GM12878 (cell line): Measurements from ENCODE around the gene HSPA1B. TPM values are rescaled to one million over a fixed set of nuclear protein-coding genes. Genes with fewer than 3 reads are reported as not detected.

ENCODE experiments used
- BMI1 ChIP-seq: fragments of 450-650 bp; IDR thresholded peaks from 2 replicates; pipeline ENCODE4 v1.6.1; 2016; ENCODE audit warnings: mild to moderate bottlenecking, moderate library complexity, borderline replicate concordance
- CBX3 ChIP-seq: fragments of 200-600 bp; sonication (generic); IDR thresholded peaks from 2 replicates; pipeline ENCODE4 v1.6.1; 2016; ENCODE audit warnings: low read depth, borderline replicate concordance
- CHD4 ChIP-seq: fragments of 200-600 bp; sonication (generic); IDR thresholded peaks from 2 replicates; pipeline ENCODE4 v1.6.1; 2016; ENCODE audit warnings: mild to moderate bottlenecking
- CREB1 ChIP-seq: IDR thresholded peaks from 2 replicates; pipeline ENCODE4 v1.6.1; 2012; ENCODE audit warnings: low read depth, mild to moderate bottlenecking, inconsistent platforms
- HDAC6 ChIP-seq: fragments of 200-600 bp; sonication (generic); IDR thresholded peaks from one replicate; pipeline ENCODE4 v1.8.0; 2017; ENCODE audit warnings: antibody characterized with exemption; ENCODE audit not compliant: unreplicated experiment
- IKZF2 ChIP-seq, 2 experiments: fragments of 450-650 bp; IDR thresholded peaks; 2 replicates each; pipeline ENCODE4 v1.6.1; 2017; ENCODE audit warnings: mild to moderate bottlenecking in 2 of 2, moderate library complexity in 2 of 2
- LARP7 ChIP-seq: fragments of 450-650 bp; IDR thresholded peaks from 2 replicates; pipeline ENCODE4 v1.6.1; 2017; ENCODE audit warnings: mild to moderate bottlenecking
- MAX ChIP-seq: IDR thresholded peaks from 2 replicates; pipeline ENCODE4 v1.6.1; 2012; ENCODE audit warnings: low read depth, low read length, improper control_type of control experiment
- MTA3 ChIP-seq: IDR thresholded peaks from 2 replicates; pipeline ENCODE4 v1.6.1; 2012; ENCODE audit warnings: low read length, inconsistent platforms, borderline replicate concordance
- PAX5 ChIP-seq: IDR thresholded peaks from 2 replicates; pipeline ENCODE4 v1.6.1; 2011; ENCODE audit warnings: low read depth, low read length, borderline replicate concordance
- SMARCA5 ChIP-seq: fragments of 450-650 bp; IDR thresholded peaks from 2 replicates; pipeline ENCODE4 v1.6.1; 2017; ENCODE audit warnings: mild to moderate bottlenecking
- SP1 ChIP-seq: IDR thresholded peaks from one replicate; pipeline ENCODE4 v1.6.1; 2011; ENCODE audit warnings: low read depth, low read length
- SREBF1 ChIP-seq: IDR thresholded peaks from 2 replicates; pipeline ENCODE4 v1.6.1; 2012; ENCODE audit warnings: mild to moderate bottlenecking, low read length
- SRF ChIP-seq, 2 experiments: IDR thresholded peaks; 2 replicates each; pipeline ENCODE4 v1.6.1; 2011; ENCODE audit warnings: low read depth in 2 of 2, low read length in 2 of 2, mild to moderate bottlenecking in 1 of 2, moderate library complexity in 1 of 2
- TAF1 ChIP-seq: IDR thresholded peaks from 2 replicates; pipeline ENCODE4 v1.6.1; 2011; ENCODE audit warnings: mild to moderate bottlenecking, low read depth, low read length, borderline replicate concordance
- YY1 ChIP-seq: IDR thresholded peaks from 2 replicates; pipeline ENCODE4 v1.6.1; 2011; ENCODE audit warnings: low read depth, mild to moderate bottlenecking, low read length
- ZBTB4 ChIP-seq: fragments of 450-650 bp; formaldehyde crosslinking; IDR thresholded peaks from 2 replicates; pipeline ENCODE4 v1.4.0; 2022; ENCODE audit warnings: mild to moderate bottlenecking, moderate library complexity
- ZNF274 ChIP-seq: IDR thresholded peaks from one replicate; pipeline ENCODE4 v1.8.0; 2011; ENCODE audit not compliant: insufficient read length, insufficient read depth
- ZNF687 ChIP-seq: fragments of 450-650 bp; IDR thresholded peaks from 2 replicates; pipeline ENCODE4 v1.6.1; 2017; ENCODE audit warnings: mild to moderate bottlenecking, moderate library complexity
- polyA plus RNA-seq, 11 experiments: library from polyadenylated mRNA; depleted of rRNA in 4 of 11; unstranded in 6 of 11; stranded (reverse) in 5 of 11; fragments of >200 nt; fragmentation: Nextera tagmentation in 4 of 11; fragmentation: Illumina TruSeq in 1 of 11; extraction: Ambion mirVana in 4 of 11; extraction: Trizol in 1 of 11; gene quantifications; 1 replicate in 1 of 11; 2 replicates in 10 of 11; pipeline versions ENCODE4 v1.2.1 to v1.2.3, GENCODE V29; 2011 to 2016; ENCODE audit warnings: inconsistent platforms in 2 of 11, missing spikeins in 2 of 11, low read depth in 1 of 11
- total RNA-seq, 4 experiments: library from RNA; depleted of rRNA in 3 of 4; stranded (reverse); fragments of >200 nt in 3 of 4; fragmentation: Illumina TruSeq in 1 of 4; extraction: Trizol in 1 of 4; gene quantifications; 2 replicates each; pipeline versions ENCODE4 v1.2.1 to v1.2.3, GENCODE V29; 2013 to 2021
- TF ChIP-seq, protein P1 (sequence below): IDR thresholded peaks from 2 replicates; pipeline ENCODE4 v1.6.1; 2011; ENCODE audit warnings: mild to moderate bottlenecking, low read depth, low read length, moderate library complexity; ENCODE audit not compliant: insufficient replicate concordance

The HSPA1B gene
- total and polyA plus RNA-seq, 10 of the 15 experiments (the other 5 are each of a cell fraction or from before 2014, with no cell fraction given): 0.11 to 40.5 (median 12.8) TPM

DNA sequence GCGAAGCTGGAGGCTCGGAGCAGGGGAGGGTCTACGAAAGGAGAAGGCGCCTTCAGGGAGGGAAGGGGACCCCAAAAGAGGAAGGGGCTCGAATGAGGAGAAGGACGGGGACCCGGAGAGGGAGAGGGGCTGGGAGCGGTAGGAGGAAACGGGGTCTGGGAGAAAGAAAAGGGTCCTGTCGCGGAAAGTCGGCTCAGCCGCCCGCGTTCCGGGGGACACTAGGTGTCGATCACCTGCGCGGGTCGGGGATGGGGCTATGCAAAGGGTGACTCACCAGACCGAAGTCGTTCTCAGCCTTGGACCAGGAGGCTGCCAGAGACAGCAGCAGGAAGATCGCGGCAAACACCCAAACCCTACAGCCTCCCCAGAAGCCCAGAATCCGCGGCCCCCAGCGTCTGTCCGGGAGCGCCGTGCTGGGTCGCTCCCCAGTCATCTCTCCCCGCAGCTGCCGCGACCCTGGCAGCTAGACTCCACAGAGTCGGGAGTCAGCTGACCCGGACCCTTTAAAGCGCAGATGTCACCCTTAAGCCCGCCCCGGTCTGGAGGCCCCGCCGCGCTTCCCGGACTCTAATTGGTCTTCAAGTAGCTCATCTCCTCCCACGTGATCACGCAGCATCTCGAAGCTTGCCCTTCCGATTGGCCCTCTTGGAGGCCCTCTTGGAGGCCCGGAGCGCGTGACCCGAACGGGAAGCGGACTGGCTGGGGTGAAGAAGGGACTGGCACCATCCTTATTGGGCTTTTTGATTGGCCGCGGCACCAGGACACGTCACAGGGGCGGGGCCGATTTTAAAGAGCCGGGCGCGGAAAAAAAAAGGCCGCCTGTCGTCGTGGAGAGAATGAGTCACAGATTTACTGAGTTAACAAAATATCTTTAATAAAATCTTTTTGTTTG lies 35.1 kb downstream of the HSPA1B start, which contains the start of gene NEU1 (continued):
- TF ChIP-seq ZNF687 (peak; percentile 74), ZBTB4 (CRISPR knock-in tag) (0 out of 2 replicates have a peak, but pooled peaks have one; percentile 60), IKZF2 (IDR thresholded peaks at IDR 0.05) (no peak), LARP7 (peak; percentile 75), CBX3 (no peak), HDAC6 (no peak), PAX5 (no peak), TAF1 (peak; percentile 95), YY1 (peak; percentile 38), CHD4 (no peak), SREBF1 (0 out of 2 replicates have a peak, but pooled peaks have one; percentile 39), ZNF274 (no peak), MAX (peak; percentile 88; the same call in 1 of the 2 replicates), CREB1 (peak; percentile 92), MTA3 (no peak), SRF (IDR thresholded peaks at IDR 0.05; ENCODE audit: low read depth in 2 of 2, low read length in 2 of 2) (no peak), BMI1 (no peak), SMARCA5 (no peak; the same call in 1 of the 2 replicates), SP1 (peak; percentile 90)
- TF ChIP-seq, protein P1, sequence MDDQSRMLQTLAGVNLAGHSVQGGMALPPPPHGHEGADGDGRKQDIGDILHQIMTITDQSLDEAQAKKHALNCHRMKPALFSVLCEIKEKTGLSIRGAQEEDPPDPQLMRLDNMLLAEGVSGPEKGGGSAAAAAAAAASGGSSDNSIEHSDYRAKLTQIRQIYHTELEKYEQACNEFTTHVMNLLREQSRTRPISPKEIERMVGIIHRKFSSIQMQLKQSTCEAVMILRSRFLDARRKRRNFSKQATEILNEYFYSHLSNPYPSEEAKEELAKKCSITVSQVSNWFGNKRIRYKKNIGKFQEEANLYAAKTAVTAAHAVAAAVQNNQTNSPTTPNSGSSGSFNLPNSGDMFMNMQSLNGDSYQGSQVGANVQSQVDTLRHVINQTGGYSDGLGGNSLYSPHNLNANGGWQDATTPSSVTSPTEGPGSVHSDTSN: peak; percentile 48
